GM19395 (cell line): ENCODE results near the gene THRSP.
A peak's percentile ranks its signal among the peaks of the same experiment; 100 is the strongest.
"Not testable (repeated sequence)": the region's sequence is repeated elsewhere in the genome, so short reads cannot be mapped to it uniquely, and the experiment has no call there.

Source experiments
- ATAC-seq: cut with Tn5 transposase; IDR thresholded peaks from one replicate; pipeline ENCODE4 v1.9.1; 2021; ENCODE audit warnings: mild to moderate bottlenecking, moderate library complexity; ENCODE audit not compliant: unreplicated experiment

Gene THRSP

GRCh38 chr11:78086521-78087074 lies 22.9 kb downstream of the THRSP start:
- not testable (repeated sequence) for ATAC-seq

DNA sequence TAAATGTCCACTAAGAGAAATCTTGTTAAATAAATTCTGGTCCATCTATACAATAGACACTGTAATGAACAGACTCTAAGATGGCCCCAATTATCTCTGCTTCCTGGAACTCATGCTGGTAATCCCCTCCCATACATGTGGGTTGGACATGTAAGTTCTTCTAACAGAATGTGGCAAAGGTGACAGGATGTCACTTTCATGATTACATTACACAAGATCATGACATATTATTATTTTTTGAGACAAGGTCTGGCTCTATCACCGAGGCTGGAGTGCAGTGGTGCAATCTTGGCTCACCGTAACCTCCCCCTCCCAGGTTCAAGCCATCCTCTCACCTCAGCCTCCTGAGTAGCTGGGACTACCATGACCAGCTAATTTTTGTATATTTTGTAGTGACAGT lies 30.6 kb downstream of the THRSP start:
- ATAC-seq, result no peak

DNA sequence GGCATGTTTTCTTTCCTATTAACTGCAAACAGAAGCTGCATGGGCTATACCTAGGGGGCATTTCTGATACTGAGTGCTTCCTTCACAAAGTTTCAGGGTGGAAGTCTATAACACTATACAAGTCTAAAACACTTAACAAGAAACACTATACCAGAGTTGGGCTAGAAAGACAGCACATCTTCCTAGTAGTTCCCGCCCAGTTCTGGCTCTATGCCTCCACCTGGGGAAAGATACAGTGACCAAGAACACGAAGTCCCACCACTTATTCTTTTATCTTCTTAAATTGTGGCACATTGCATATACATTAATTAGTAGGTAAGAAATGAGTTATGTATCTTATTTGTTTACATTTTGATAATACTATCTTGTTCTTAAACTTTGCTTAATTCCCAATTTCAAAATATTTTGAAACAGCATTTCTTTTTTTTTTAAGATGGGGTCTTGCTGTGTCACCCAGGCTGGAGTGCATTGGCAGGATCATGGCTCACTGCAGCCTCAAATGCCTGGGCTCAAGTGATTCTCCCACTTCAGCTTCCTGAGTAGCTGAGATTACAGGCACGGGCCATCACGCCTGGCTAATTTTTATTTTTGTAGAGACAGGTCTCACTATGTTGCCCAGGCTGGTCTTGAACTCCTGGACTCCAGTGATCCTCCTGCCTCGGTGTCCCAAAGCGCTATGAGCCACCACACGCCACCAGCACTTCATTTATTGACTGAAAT lies 34.2 kb downstream of the THRSP start:
- ATAC-seq, result no peak

DNA sequence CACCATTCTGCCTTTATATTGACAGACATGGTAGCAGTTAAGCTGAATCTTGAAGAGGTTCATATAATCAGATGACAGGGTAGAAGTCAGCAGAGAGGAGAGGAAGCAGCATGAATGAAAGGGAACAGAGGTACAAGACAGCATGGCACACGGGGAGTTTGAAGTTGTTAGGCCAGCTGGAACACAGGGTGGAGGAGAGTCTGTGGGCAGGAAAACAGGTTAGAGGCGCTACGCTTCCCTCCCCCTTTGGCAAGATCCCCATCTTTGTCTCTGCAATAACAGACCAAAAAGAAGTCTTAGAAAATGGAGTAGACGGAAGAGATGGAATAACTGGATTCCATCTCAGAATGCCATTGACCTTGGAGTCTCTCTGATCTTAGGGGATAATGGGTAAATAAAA lies 36.0 kb downstream of the THRSP start:
- ATAC-seq, result no peak

- ATAC-seq, result no peak
Measured at GRCh38 chr11:78100261-78100660, 36.6 kb downstream of the THRSP start.

DNA sequence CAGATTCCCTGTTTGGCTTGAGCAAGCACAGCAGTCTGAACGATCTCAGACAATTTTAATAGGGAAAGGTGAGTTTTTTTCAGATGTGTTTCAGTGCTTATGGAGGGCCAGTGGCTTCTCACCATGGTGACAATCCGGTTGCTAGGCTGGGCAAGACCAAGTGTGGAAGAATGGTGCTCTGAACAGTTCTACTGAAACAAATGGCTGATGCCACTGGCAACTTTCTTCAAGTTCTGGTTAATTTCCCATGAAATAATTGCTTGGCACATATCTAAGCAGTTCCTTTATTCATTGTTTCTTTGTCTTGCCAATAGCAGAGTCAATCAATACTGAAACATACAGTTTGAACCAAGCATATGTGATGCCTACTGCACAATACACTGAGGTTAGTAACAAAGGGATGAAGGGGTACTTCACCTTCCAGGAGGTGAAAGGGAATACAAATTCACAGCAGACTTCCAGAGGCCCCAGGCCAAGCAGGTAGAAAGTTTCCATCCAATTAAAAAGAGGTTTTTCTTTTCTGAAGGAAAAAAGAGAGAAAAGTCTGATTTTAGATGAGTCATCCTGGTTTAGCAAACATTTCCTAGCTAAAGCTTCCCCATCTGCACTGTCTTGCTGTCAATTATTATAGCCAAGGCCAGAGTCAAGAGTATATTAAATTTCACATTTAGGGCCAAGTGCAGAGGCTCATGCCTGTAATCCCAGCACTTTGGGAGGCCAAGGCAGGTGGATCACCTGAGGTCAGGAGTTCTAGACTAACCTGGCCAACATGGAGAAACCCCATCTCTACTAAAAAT lies 37.2 kb downstream of the THRSP start:
- ATAC-seq, result no peak

- no peak for ATAC-seq
Measured at GRCh38 chr11:78109081-78110015, 45.7 kb downstream of the THRSP start.

DNA sequence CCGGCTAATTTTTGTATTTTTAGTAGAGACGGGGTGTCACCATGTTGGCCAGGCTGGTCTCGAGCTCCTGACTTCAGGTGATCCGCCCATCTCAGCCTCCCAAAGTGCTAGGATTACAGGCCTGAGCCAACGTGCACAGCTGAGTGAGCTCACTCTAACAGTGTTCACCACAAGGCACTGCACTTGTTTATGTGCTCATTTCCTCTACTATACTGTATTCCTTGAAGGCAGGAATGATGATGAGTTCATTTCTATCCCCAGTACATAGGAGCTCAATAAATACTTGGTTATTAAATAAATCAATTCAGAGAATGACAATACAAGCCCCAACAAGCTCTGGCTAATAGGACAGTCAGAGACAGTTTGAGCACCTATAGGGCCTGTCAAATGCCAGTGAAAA lies 46.7 kb downstream of the THRSP start:
- no peak for ATAC-seq

DNA sequence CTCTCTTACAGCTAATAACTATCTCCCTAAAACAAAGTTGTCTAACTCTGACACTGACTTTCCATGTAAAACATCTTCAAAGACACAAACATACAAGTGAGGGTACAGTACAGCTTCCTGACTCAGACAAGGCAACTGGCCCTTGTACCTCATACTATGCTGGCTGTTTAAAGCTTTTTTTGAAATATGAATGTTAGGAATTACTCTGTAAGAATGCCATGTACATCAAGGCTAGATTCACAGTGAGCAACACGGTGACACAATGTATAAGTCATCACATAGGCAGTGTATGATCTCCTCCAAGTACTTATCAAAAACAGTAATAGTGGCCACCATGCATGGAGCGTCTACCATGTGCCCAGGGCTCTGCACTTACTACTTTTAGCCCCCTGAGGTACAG lies 47.2 kb downstream of the THRSP start:
- no peak for ATAC-seq

DNA sequence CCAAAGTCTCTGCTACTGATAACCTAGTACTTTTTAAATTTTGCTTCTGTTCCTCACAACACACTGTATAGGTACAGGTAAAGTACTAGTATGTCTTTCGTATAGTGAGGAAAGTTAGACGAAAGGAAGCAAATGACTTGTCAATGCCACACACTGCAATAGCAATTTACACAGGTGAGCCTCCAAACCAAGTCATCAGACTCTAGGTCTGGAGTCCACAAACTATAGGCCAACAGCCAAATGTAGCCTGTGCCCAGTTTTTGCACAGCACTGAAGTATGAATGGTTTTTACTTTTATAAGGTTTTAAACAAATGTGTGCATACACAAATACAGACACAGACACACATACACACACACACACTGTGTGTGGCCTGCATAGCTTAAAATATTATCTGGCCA lies 47.6 kb downstream of the THRSP start:
- no peak for ATAC-seq

DNA sequence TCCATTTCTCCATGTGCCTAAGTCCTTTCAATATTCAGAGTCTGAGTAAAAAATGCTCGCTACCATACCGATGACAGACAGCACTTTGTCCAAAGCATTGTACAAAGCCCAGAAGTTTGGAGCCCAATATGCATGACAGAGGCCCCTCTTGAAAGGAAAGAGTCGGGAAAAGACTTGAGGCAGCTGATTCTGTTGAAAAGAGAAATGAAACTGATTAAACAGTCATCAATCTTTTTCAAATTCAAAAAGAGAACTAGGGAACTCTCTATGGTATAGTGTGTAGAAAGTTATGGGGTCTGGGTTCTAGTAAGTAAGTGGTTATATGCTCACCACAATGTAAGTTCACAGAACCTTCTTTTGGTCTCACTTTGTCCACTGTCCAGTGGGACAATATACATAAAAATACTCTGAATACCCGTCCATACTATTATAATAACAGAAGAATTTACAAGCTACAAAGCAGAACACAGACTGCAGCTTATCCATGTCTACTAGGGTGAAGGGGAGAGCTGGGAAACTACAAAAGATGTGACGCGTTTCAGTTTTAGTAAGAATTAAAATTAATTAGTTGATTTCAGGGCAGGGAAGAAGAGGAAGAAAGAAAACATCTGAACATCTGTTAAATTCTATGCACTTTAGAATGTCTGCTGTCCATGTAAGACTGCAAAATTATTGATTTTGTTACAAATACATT lies 49.1 kb downstream of the THRSP start:
- peak; percentile 81 for ATAC-seq
